Right forelimb (tissue), 1 donor: ENCODE data around the gene GBP1.

Experiments
- DNase-seq: peaks from one replicate; pipeline ENCODE4 v3.0.0-alpha.2; 2018

GBP1 gene

DNA sequence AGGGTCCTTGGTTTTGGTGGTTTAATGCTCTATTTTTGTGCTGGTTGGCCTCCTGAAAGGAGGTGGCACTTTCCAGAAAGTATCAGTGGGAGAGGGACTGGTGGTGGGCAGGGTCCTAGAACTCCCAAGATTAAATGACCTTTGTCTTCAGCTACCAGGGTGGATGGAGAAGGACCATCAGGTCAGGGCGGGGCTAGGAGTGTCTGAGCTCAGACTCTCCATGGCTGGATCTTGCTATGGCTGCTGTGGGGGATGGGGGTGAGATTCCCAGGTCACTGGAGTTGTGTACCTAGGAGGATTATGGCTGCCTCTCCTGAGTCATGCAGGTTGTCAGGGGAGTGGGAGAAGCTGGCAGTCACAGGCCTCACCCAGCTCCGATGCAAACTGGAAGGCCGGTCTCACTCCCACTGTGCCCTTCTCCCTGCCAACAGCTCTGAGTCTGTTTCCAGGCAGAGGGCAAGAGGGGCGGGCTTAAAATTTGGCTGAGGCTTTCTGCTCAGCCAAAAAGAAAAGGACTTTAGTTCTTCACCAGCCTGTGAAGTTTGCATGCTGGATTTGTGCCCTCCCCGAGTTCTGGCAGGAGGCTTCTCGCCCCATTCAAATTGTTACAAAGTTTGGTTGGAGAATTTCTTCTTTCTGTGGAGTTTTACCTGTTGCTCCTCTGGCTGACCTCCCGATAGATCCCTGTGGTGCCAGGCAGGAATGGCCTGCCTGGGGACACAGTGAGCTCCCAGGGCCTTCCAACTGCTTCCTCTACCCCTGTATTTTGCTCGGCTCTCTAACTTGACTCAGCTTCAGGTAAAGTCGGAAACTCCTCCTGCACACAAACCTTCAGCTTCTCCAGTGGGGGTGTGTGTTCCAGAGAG lies 59.5 kb downstream of the GBP1 start:
- no peak for DNase-seq
